K562 (cell line): ENCODE results near the gene TMEM200B. TPM values are rescaled to one million over a fixed set of nuclear protein-coding genes. Genes with fewer than 3 reads are reported as not detected.

Experiments used
- ATAC-seq: fragments of 200-7000 bp; cut with Tn5 transposase; 3 replicates; pipeline ENCODE4 v1.9.1; 2020; ENCODE audit warnings: moderate library complexity
- BruUV-seq: library from RNA; stranded (reverse); fragments of 400-500 nt; replicated peaks from 2 replicates; lab custom pipeline; 2021; lab: Mats Ljungman, UMichigan
- CTCF ChIA-PET: fragments of 300-600 bp; formaldehyde crosslinking; extraction: SDS; loops from one replicate; lab custom pipeline; 2021; ENCODE audit warnings: low intra/inter-chr PET ratio; lab: Yijun Ruan, JAX
- POLR2A ChIA-PET: fragments of 300-600, 350-650 bp; sonication (Branson Sonifier 250); formaldehyde crosslinking; extraction: SDS; loops from one replicate; lab custom pipeline; 2021; ENCODE audit warnings: antibody characterized with exemption, inconsistent platforms; lab: Yijun Ruan, JAX
- DNase-seq, 4 experiments: peaks; one replicate each; pipeline versions ENCODE4 v3.0.0 to v3.0.0-alpha.2; 2011 to 2018; ENCODE audit warnings: low spot score in 3 of 4, mixed read lengths in 3 of 4; ENCODE audit errors: extremely low read depth in 1 of 4
- FAIRE-seq: peaks from 2 replicates; lab custom pipeline; 2011; peaks lifted over from hg19 to GRCh38; lab: Jason Lieb, UNC
- H2AFZ ChIP-seq: 2 replicates; pipeline ENCODE4 v1.6.0; 2011; ENCODE audit warnings: low read depth, low read length, control low read depth, inconsistent platforms
- H3K27ac ChIP-seq: fragments of 200-600 bp; 3 replicates; pipeline ENCODE4 v1.8.0; 2011; ENCODE audit warnings: low read depth, mild to moderate bottlenecking, control low read depth, inconsistent platforms, low read length, moderate library complexity, mixed read lengths; ENCODE audit errors: extremely low read depth
- H3K27me3 ChIP-seq, 2 experiments: fragments of 300-600 bp in 1 of 2; 2 replicates in 1 of 2; 3 replicates in 1 of 2; pipeline versions ENCODE4 v1.6.0 to v1.8.0; 2011; ENCODE audit warnings: inconsistent platforms in 2 of 2, low read length in 2 of 2, mild to moderate bottlenecking in 1 of 2, mixed read lengths in 1 of 2, moderate library complexity in 1 of 2; ENCODE audit not compliant: control insufficient read depth in 2 of 2, insufficient read depth in 2 of 2
- H3K36me3 ChIP-seq: fragments of 300-600 bp; 3 replicates; pipeline ENCODE4 v1.8.0; 2011; ENCODE audit warnings: mild to moderate bottlenecking, low read length, inconsistent platforms; ENCODE audit not compliant: control insufficient read depth, insufficient read depth
- H3K4me1 ChIP-seq, 2 experiments: fragments of 200-600 bp in 1 of 2; replicated peaks in 1 of 2; 2 replicates in 1 of 2; 3 replicates in 1 of 2; pipeline versions ENCODE4 v1.5.1 to v1.8.0; 2011; ENCODE audit warnings: inconsistent platforms in 2 of 2, low read length in 2 of 2, mild to moderate bottlenecking in 1 of 2, mixed read lengths in 1 of 2, moderate library complexity in 1 of 2; ENCODE audit not compliant: control insufficient read depth in 2 of 2, insufficient read depth in 2 of 2
- H3K4me2 ChIP-seq: 2 replicates; pipeline ENCODE4 v1.6.1; 2011; ENCODE audit warnings: low read length, control low read depth, inconsistent platforms, mixed read lengths; ENCODE audit not compliant: insufficient read depth
- H3K4me3 ChIP-seq: fragments of 200-600 bp; sonication (generic), shearing (Covaris generic); 2 replicates; pipeline ENCODE4 v1.5.1; 2016; ENCODE audit warnings: control low read depth, inconsistent platforms
- H3K79me2 ChIP-seq: fragments of 200-600 bp; 3 replicates; pipeline ENCODE4 v1.8.0; 2011; ENCODE audit warnings: low read length, inconsistent platforms; ENCODE audit not compliant: control insufficient read depth, insufficient read depth
- H3K9ac ChIP-seq, 2 experiments: 2 replicates each; pipeline versions ENCODE4 v1.6.0 to v1.6.1; 2011; ENCODE audit warnings: low read depth in 2 of 2, low read length in 2 of 2, control low read depth in 1 of 2, inconsistent platforms in 1 of 2, mild to moderate bottlenecking in 1 of 2, mixed read lengths in 1 of 2; ENCODE audit not compliant: insufficient read depth in 1 of 2
- H3K9me1 ChIP-seq: one replicate; pipeline ENCODE4 v1.6.0; 2011; ENCODE audit warnings: inconsistent platforms, mild to moderate bottlenecking, low read length, moderate library complexity; ENCODE audit not compliant: control insufficient read depth, insufficient read depth
- H3K9me3 ChIP-seq: replicated peaks from 2 replicates; pipeline ENCODE4 v1.5.1; 2011; ENCODE audit warnings: low read depth, low read length, inconsistent platforms; ENCODE audit not compliant: control insufficient read depth, insufficient read depth
- H4K20me1 ChIP-seq: replicated peaks from 2 replicates; pipeline ENCODE4 v1.6.1; 2011; ENCODE audit warnings: low read length, inconsistent platforms, mixed read lengths; ENCODE audit not compliant: control insufficient read depth, insufficient read depth
- BACH1 ChIP-seq: fragments of 200-800 bp; sonication (Bioruptor generic); IDR thresholded peaks from 2 replicates; pipeline ENCODE4 v1.6.1; 2016; ENCODE audit warnings: missing genetic modification characterization, missing compliant biosample characterization
- CBFA2T2 ChIP-seq: fragments of 450-650 bp; conservative IDR thresholded peaks from 2 replicates; pipeline ENCODE4 v1.6.1; 2017; ENCODE audit warnings: mild to moderate bottlenecking
- HDAC2 ChIP-seq: fragments of 450-650 bp; IDR thresholded peaks from 2 replicates; pipeline ENCODE4 v1.6.1; 2016; ENCODE audit warnings: mild to moderate bottlenecking
- OTX1 ChIP-seq: fragments of 450-650 bp; formaldehyde crosslinking; IDR thresholded peaks from 2 replicates; pipeline ENCODE4 v1.4.0; 2022; ENCODE audit warnings: mild to moderate bottlenecking
- ZFP1 ChIP-seq: fragments of 450-650 bp; formaldehyde crosslinking; IDR thresholded peaks from 2 replicates; pipeline ENCODE4 v1.4.0; 2020; ENCODE audit warnings: mild to moderate bottlenecking, mixed read lengths
- ZNF347 ChIP-seq: fragments of 450-650 bp; formaldehyde crosslinking; IDR thresholded peaks from 2 replicates; pipeline ENCODE4 v1.4.0; 2020; ENCODE audit warnings: low read depth, mild to moderate bottlenecking, moderate library complexity
- WGBS: fragments of 100-300 bp; shearing (Covaris generic); methylation state at CpG from one replicate; pipeline ENCODE4 v1.1.6; 2016; ENCODE audit warnings: low coverage, mixed read lengths; ENCODE audit not compliant: insufficient coverage; ENCODE audit errors: missing lambda C conversion rate; 5-methylcytosine and 5-hydroxymethylcytosine counted together
- in situ Hi-C: fragments of 300-500 bp; cut with MboI; formaldehyde crosslinking; loops from 4 replicates; pipeline ENCODE4 v1.15.0; 2018; ENCODE audit warnings: inconsistent platforms, mixed read lengths
- intact Hi-C: fragments of 100-400 bp; cut with micrococcal nuclease; formaldehyde crosslinking; loops from 2 replicates; pipeline ENCODE4 v1.14.2; 2022
- polyA plus RNA-seq, 8 experiments: library from polyadenylated mRNA; depleted of rRNA in 4 of 8; stranded (reverse) in 5 of 8; unstranded in 3 of 8; fragments of >200 nt; fragmentation: Nextera tagmentation in 2 of 8; fragmentation: Illumina TruSeq in 1 of 8; extraction: Ambion mirVana in 2 of 8; extraction: Trizol in 1 of 8; gene quantifications; 2 replicates each; pipeline versions ENCODE4 v1.2.1 to v1.2.3, GENCODE V29; 2011 to 2014; ENCODE audit warnings: inconsistent platforms in 1 of 8, missing spikeins in 1 of 8
- total RNA-seq, 7 experiments: library from RNA; depleted of rRNA in 6 of 7; stranded (reverse); fragments of >200 nt in 6 of 7; fragmentation: Illumina TruSeq in 2 of 7; extraction: Trizol in 2 of 7; gene quantifications; 2 replicates each; pipeline versions ENCODE4 v1.2.1 to v1.2.3, GENCODE V29; 2011 to 2021; ENCODE audit warnings: low replicate concordance in 1 of 7
- TF ChIP-seq, protein P1 (sequence below): fragments of 450-650 bp; IDR thresholded peaks from 2 replicates; pipeline ENCODE4 v1.6.1; 2016; ENCODE audit warnings: mild to moderate bottlenecking, moderate library complexity
- TF ChIP-seq, protein P2 (sequence below): sonication (generic); formaldehyde crosslinking; IDR thresholded peaks from 2 replicates; pipeline ENCODE4 v1.8.0; 2022; ENCODE audit warnings: missing genetic modification reagents, mild to moderate bottlenecking, moderate library complexity, borderline replicate concordance

The TMEM200B gene
- total and polyA plus RNA-seq, 9 of the 15 experiments (the other 6 are each of a cell fraction or from before 2014, with no cell fraction given): 0.04 to 0.35 (median 0.10) TPM; not detected in 1

DNA sequence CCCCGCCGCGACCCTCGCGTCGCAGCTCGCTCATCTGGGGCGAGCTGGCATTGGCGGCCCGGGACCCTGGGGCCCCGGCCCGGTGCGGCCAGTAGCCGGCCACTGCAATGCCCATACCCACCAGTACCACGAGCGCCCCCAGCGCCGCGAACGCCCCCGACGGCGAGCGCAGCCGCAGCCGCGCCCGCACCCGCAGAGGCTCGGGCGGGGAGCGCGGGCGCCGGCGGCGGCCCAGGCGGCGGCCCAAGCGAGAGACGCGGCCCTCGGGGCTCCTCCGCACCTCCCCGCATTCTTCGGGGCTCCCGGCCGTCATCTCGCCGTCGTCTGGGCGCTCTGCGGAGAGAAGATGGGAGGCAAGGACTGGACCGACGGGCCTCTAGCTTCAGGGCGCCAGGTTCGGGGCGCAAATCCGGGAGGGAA lies 2.2 kb downstream of the TMEM200B start:
- Histone ChIP-seq H3K27ac (no peak overlapping the region), H3K36me3 (peaks cover 34% of the 10 kb centered on the region), H3K9me3 (no peaks in the 10 kb centered on the region), H3K9me1 (no peaks in the 10 kb centered on the region), H3K79me2 (no peaks in the 10 kb centered on the region), H3K4me2 (no peak overlapping the region), H3K9ac (no peak overlapping the region), H3K27me3 (no peaks in the 10 kb centered on the region), H4K20me1 (no peaks in the 10 kb centered on the region), H3K4me1 (peaks cover 6 to 41% of the 10 kb centered on the region in 2 experiments; a peak in 4 of 5 replicates), H2AFZ (no peak overlapping the region), H3K4me3 (no peak overlapping the region)
- ChIA-PET CTCF (no interaction called here), POLR2A (interaction anchor here (0.6 to 1.3 kb wide), 5 partner anchors 8 to 75 kb away, joined by 3 to 4 read pairs (median 3); no protein-coding TSS in a partner anchor)
- intact Hi-C loops (no loop called here), in situ Hi-C loops (no loop called here)
- no peak for ATAC-seq
- 96% methylated on average over 24 of the region's 59 CpGs for WGBS
- no TSS peak for BruUV-seq
- FAIRE-seq: no peak
- no peak for DNase-seq
- TF ChIP-seq, protein P1, sequence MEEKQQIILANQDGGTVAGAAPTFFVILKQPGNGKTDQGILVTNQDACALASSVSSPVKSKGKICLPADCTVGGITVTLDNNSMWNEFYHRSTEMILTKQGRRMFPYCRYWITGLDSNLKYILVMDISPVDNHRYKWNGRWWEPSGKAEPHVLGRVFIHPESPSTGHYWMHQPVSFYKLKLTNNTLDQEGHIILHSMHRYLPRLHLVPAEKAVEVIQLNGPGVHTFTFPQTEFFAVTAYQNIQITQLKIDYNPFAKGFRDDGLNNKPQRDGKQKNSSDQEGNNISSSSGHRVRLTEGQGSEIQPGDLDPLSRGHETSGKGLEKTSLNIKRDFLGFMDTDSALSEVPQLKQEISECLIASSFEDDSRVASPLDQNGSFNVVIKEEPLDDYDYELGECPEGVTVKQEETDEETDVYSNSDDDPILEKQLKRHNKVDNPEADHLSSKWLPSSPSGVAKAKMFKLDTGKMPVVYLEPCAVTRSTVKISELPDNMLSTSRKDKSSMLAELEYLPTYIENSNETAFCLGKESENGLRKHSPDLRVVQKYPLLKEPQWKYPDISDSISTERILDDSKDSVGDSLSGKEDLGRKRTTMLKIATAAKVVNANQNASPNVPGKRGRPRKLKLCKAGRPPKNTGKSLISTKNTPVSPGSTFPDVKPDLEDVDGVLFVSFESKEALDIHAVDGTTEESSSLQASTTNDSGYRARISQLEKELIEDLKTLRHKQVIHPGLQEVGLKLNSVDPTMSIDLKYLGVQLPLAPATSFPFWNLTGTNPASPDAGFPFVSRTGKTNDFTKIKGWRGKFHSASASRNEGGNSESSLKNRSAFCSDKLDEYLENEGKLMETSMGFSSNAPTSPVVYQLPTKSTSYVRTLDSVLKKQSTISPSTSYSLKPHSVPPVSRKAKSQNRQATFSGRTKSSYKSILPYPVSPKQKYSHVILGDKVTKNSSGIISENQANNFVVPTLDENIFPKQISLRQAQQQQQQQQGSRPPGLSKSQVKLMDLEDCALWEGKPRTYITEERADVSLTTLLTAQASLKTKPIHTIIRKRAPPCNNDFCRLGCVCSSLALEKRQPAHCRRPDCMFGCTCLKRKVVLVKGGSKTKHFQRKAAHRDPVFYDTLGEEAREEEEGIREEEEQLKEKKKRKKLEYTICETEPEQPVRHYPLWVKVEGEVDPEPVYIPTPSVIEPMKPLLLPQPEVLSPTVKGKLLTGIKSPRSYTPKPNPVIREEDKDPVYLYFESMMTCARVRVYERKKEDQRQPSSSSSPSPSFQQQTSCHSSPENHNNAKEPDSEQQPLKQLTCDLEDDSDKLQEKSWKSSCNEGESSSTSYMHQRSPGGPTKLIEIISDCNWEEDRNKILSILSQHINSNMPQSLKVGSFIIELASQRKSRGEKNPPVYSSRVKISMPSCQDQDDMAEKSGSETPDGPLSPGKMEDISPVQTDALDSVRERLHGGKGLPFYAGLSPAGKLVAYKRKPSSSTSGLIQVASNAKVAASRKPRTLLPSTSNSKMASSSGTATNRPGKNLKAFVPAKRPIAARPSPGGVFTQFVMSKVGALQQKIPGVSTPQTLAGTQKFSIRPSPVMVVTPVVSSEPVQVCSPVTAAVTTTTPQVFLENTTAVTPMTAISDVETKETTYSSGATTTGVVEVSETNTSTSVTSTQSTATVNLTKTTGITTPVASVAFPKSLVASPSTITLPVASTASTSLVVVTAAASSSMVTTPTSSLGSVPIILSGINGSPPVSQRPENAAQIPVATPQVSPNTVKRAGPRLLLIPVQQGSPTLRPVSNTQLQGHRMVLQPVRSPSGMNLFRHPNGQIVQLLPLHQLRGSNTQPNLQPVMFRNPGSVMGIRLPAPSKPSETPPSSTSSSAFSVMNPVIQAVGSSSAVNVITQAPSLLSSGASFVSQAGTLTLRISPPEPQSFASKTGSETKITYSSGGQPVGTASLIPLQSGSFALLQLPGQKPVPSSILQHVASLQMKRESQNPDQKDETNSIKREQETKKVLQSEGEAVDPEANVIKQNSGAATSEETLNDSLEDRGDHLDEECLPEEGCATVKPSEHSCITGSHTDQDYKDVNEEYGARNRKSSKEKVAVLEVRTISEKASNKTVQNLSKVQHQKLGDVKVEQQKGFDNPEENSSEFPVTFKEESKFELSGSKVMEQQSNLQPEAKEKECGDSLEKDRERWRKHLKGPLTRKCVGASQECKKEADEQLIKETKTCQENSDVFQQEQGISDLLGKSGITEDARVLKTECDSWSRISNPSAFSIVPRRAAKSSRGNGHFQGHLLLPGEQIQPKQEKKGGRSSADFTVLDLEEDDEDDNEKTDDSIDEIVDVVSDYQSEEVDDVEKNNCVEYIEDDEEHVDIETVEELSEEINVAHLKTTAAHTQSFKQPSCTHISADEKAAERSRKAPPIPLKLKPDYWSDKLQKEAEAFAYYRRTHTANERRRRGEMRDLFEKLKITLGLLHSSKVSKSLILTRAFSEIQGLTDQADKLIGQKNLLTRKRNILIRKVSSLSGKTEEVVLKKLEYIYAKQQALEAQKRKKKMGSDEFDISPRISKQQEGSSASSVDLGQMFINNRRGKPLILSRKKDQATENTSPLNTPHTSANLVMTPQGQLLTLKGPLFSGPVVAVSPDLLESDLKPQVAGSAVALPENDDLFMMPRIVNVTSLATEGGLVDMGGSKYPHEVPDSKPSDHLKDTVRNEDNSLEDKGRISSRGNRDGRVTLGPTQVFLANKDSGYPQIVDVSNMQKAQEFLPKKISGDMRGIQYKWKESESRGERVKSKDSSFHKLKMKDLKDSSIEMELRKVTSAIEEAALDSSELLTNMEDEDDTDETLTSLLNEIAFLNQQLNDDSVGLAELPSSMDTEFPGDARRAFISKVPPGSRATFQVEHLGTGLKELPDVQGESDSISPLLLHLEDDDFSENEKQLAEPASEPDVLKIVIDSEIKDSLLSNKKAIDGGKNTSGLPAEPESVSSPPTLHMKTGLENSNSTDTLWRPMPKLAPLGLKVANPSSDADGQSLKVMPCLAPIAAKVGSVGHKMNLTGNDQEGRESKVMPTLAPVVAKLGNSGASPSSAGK: no peak
- TF ChIP-seq BACH1 (no peak), ZFP1 (CRISPR knock-in tag) (no peak), OTX1 (CRISPR knock-in tag) (no peak), ZNF347 (CRISPR knock-in tag) (no peak), HDAC2 (no peak), CBFA2T2 (no peak)
- TF ChIP-seq, protein P2, sequence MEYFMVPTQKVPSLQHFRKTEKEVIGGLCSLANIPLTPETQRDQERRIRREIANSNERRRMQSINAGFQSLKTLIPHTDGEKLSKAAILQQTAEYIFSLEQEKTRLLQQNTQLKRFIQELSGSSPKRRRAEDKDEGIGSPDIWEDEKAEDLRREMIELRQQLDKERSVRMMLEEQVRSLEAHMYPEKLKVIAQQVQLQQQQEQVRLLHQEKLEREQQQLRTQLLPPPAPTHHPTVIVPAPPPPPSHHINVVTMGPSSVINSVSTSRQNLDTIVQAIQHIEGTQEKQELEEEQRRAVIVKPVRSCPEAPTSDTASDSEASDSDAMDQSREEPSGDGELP: no peak
